GM12878 (cell line): Measurements from ENCODE around the gene MND1. TPM values are rescaled to one million over a fixed set of nuclear protein-coding genes. Genes with fewer than 3 reads are reported as not detected.

ENCODE experiments used
- ATAC-seq: fragments of 200-7000 bp; cut with Tn5 transposase; 3 replicates; pipeline ENCODE4 v1.9.1; 2020; ENCODE audit warnings: mild to moderate bottlenecking, moderate library complexity
- BruUV-seq: library from RNA; stranded (reverse); fragments of 400-500 nt; replicated peaks from 2 replicates; lab custom pipeline; 2021; lab: Mats Ljungman, UMichigan
- CTCF ChIA-PET: fragments of 300-600 bp; sonication (Branson Sonifier 250); formaldehyde crosslinking; extraction: SDS; loops from one replicate; lab custom pipeline; 2021; ENCODE audit warnings: inconsistent platforms; lab: Yijun Ruan, JAX
- POLR2A ChIA-PET: fragments of 350-600 bp; formaldehyde crosslinking; extraction: SDS; loops from one replicate; lab custom pipeline; 2021; ENCODE audit warnings: inconsistent platforms; lab: Charles Lee
- RAD21 ChIA-PET: fragments of 300-600 bp; sonication (Branson Sonifier 250); formaldehyde crosslinking; loops from one replicate; lab custom pipeline; 2023; ENCODE audit warnings: antibody characterized with exemption; ENCODE audit not compliant: unreplicated experiment; lab: Charles Lee
- SMC1A ChIA-PET: fragments of 300-600 bp; sonication (Branson Sonifier 250); formaldehyde crosslinking; loops from one replicate; lab custom pipeline; 2023; ENCODE audit not compliant: unreplicated experiment, uncharacterized antibody; lab: Charles Lee
- DNase-seq: peaks from one replicate; pipeline ENCODE4 v3.0.0-alpha.2; 2011; ENCODE audit warnings: low read depth, low spot score
- FAIRE-seq: peaks from 3 replicates; lab custom pipeline; 2011; peaks lifted over from hg19 to GRCh38; lab: Jason Lieb, UNC
- H2AFZ ChIP-seq: 2 replicates; pipeline ENCODE4 v1.6.0; 2011; ENCODE audit warnings: low read depth, low read length, control low read depth; ENCODE audit not compliant: control insufficient read depth
- H3K27ac ChIP-seq: 2 replicates; pipeline ENCODE4 v1.5.1; 2011; ENCODE audit warnings: control low read depth; ENCODE audit not compliant: control insufficient read depth, insufficient read depth
- H3K27me3 ChIP-seq, 2 experiments: replicated peaks in 1 of 2; 2 replicates each; pipeline versions ENCODE4 v1.6.0 to v1.6.1; 2011; ENCODE audit warnings: low read length in 1 of 2; ENCODE audit not compliant: control insufficient read depth in 2 of 2, insufficient read depth in 2 of 2
- H3K36me3 ChIP-seq, 2 experiments: 2 replicates each; pipeline ENCODE4 v1.5.1; 2011; ENCODE audit warnings: low read length in 1 of 2; ENCODE audit not compliant: control insufficient read depth in 2 of 2, insufficient read depth in 2 of 2
- H3K4me1 ChIP-seq: 2 replicates; pipeline ENCODE4 v1.6.1; 2011; ENCODE audit warnings: mild to moderate bottlenecking, low read length, moderate library complexity, mixed read lengths; ENCODE audit not compliant: control insufficient read depth, insufficient read depth
- H3K4me2 ChIP-seq: 2 replicates; pipeline ENCODE4 v1.6.0; 2011; ENCODE audit warnings: control low read depth; ENCODE audit not compliant: control insufficient read depth, insufficient read depth
- H3K4me3 ChIP-seq: fragments of 200-600 bp; sonication (generic); 2 replicates; pipeline ENCODE4 v1.5.1; 2016
- H3K79me2 ChIP-seq: 2 replicates; pipeline ENCODE4 v1.6.0; 2011; ENCODE audit warnings: low read length; ENCODE audit not compliant: control insufficient read depth, insufficient read depth
- H3K9ac ChIP-seq: 2 replicates; pipeline ENCODE4 v1.8.0; 2011; ENCODE audit warnings: low read length, control low read depth, mixed read lengths; ENCODE audit not compliant: control insufficient read depth, insufficient read depth
- H3K9me3 ChIP-seq: replicated peaks from 3 replicates; pipeline ENCODE4 v1.5.1; 2011; ENCODE audit warnings: mild to moderate bottlenecking, low read length; ENCODE audit not compliant: control insufficient read depth, insufficient read depth
- H4K20me1 ChIP-seq: 2 replicates; pipeline ENCODE4 v1.6.0; 2011; ENCODE audit not compliant: control insufficient read depth, insufficient read depth
- BCLAF1 ChIP-seq: fragments of 450-650 bp; IDR thresholded peaks from 2 replicates; pipeline ENCODE4 v1.6.1; 2017; ENCODE audit warnings: antibody characterized with exemption, mild to moderate bottlenecking, moderate library complexity
- CBX3 ChIP-seq: fragments of 200-600 bp; sonication (generic); IDR thresholded peaks from 2 replicates; pipeline ENCODE4 v1.6.1; 2016; ENCODE audit warnings: low read depth, borderline replicate concordance
- KAT2A ChIP-seq: conservative IDR thresholded peaks from 2 replicates; pipeline ENCODE4 v1.6.1; 2011; ENCODE audit warnings: low read depth, low read length; ENCODE audit not compliant: control insufficient read depth
- RUNX3 ChIP-seq: IDR thresholded peaks from 2 replicates; pipeline ENCODE4 v1.6.1; 2012; ENCODE audit warnings: low read length, inconsistent platforms
- ZNF384 ChIP-seq: IDR thresholded peaks from 2 replicates; pipeline ENCODE4 v1.6.1; 2012; ENCODE audit warnings: low read depth, mild to moderate bottlenecking, low read length, improper control_type of control experiment, borderline replicate concordance
- WGBS: methylation state at CpG from one replicate; pipeline ENCODE4 v1.1.6; 2016; ENCODE audit warnings: low lambda C conversion rate; ENCODE audit not compliant: insufficient replicate concordance, insufficient coverage; ENCODE audit errors: missing lambda C conversion rate; 5-methylcytosine and 5-hydroxymethylcytosine counted together
- in situ Hi-C: fragments of 300-500 bp; cut with MboI; formaldehyde crosslinking; loops from 9 replicates; pipeline ENCODE4 v1.14.3; 2018; ENCODE audit warnings: mixed read lengths
- intact Hi-C: fragments of 100-400 bp; cut with micrococcal nuclease; formaldehyde crosslinking; loops from one replicate; pipeline ENCODE4 v1.14.2; 2022; ENCODE audit not compliant: unreplicated experiment
- polyA plus RNA-seq, 11 experiments: library from polyadenylated mRNA; depleted of rRNA in 4 of 11; unstranded in 6 of 11; stranded (reverse) in 5 of 11; fragments of >200 nt; fragmentation: Nextera tagmentation in 4 of 11; fragmentation: Illumina TruSeq in 1 of 11; extraction: Ambion mirVana in 4 of 11; extraction: Trizol in 1 of 11; gene quantifications; 1 replicate in 1 of 11; 2 replicates in 10 of 11; pipeline versions ENCODE4 v1.2.1 to v1.2.3, GENCODE V29; 2011 to 2016; ENCODE audit warnings: inconsistent platforms in 2 of 11, missing spikeins in 2 of 11, low read depth in 1 of 11
- total RNA-seq, 4 experiments: library from RNA; depleted of rRNA in 3 of 4; stranded (reverse); fragments of >200 nt in 3 of 4; fragmentation: Illumina TruSeq in 1 of 4; extraction: Trizol in 1 of 4; gene quantifications; 2 replicates each; pipeline versions ENCODE4 v1.2.1 to v1.2.3, GENCODE V29; 2013 to 2021

MND1 gene
- total and polyA plus RNA-seq, 10 of the 15 experiments (the other 5 are each of a cell fraction or from before 2014, with no cell fraction given) = 17.7 to 58.1 (median 47.3) TPM

GRCh38 chr4:153310793-153311192 lies 33.7 kb upstream of the MND1 start:
- BruUV-seq = no TSS peak
- in situ Hi-C loops = no loop called here

More at GRCh38 chr4:153310793-153311192, 33.7 kb upstream of the MND1 start:
- no peak overlapping the region for H3K4me3 ChIP-seq
- H2AFZ ChIP-seq = no peak overlapping the region
- no peak for TF ChIP-seq CBX3
- no peak for TF ChIP-seq RUNX3
- TF ChIP-seq BCLAF1 = no peak
- no peak for TF ChIP-seq KAT2A
- no peak for TF ChIP-seq ZNF384
- no peaks in the 10 kb centered on the region for H3K4me1 ChIP-seq
- no peak for FAIRE-seq
- RAD21 ChIA-PET = no interaction called here
- H3K36me3 ChIP-seq = no peaks in the 10 kb centered on the region
- no peaks in the 10 kb centered on the region for H4K20me1 ChIP-seq
- H3K9ac ChIP-seq = no peak overlapping the region
- 95% methylated on average over 1 of the region's 1 CpG for WGBS
- H3K9me3 ChIP-seq = no peaks in the 10 kb centered on the region
- no peaks in the 10 kb centered on the region for H3K79me2 ChIP-seq
- CTCF ChIA-PET = interaction anchor here (0.8 to 1.3 kb wide), 3 partner anchors 13 to 338 kb away, joined by 3 to 4 read pairs (median 3); no protein-coding TSS in a partner anchor
- POLR2A ChIA-PET = no interaction called here
- H3K27me3 ChIP-seq = no peaks in the 10 kb centered on the region
- no peak for DNase-seq
- intact Hi-C loops = loop anchor here (10.0 kb wide), 1 partner anchor 466 kb away; no protein-coding TSS in a partner anchor
- H3K27ac ChIP-seq = no peak overlapping the region
- no peak overlapping the region for H3K4me2 ChIP-seq
- ATAC-seq = no peak
- SMC1A ChIA-PET = no interaction called here
